Stomach (tissue), 9 donors: ENCODE data around the gene SPAG17. TPM values are rescaled to one million over a fixed set of nuclear protein-coding genes. Genes with fewer than 3 reads are reported as not detected.

Experiments
- DNase-seq, 2 donors: peaks; one replicate each; pipeline versions ENCODE4 v3.0.0 to v3.0.0-alpha.2; 2013 to 2019
- H3K27ac ChIP-seq, 5 donors: fragments of 200-600 bp in 4 of 5; sonication (generic) in 4 of 5; one replicate each; pipeline ENCODE4 v1.5.1; 2013 to 2019; ENCODE audit warnings: mild to moderate bottlenecking in 1 of 5, moderate library complexity in 1 of 5
- H3K27me3 ChIP-seq, 3 donors: fragments of 200-600 bp; sonication (generic); one replicate each; pipeline ENCODE4 v1.5.1; 2017 to 2019; ENCODE audit warnings: mixed run types in 1 of 3
- H3K36me3 ChIP-seq, 4 donors: fragments of 200-600 bp; sonication (generic); 1 replicate in 3 of 4; 2 replicates in 1 of 4; pipeline ENCODE4 v1.5.1; 2016 to 2019
- H3K4me1 ChIP-seq, 4 donors: fragments of 200-600 bp; sonication (generic); one replicate each; pipeline ENCODE4 v1.5.1; 2016 to 2019
- H3K4me3 ChIP-seq, 4 donors: fragments of 200-600 bp; sonication (generic) in 3 of 4; one replicate each; pipeline ENCODE4 v1.5.1; 2016 to 2019; ENCODE audit warnings: mild to moderate bottlenecking in 1 of 4
- H3K9me3 ChIP-seq, 4 donors: fragments of 200-600 bp; sonication (generic); one replicate each; pipeline ENCODE4 v1.5.1; 2016 to 2019
- CTCF ChIP-seq, 7 experiments: fragments of 450-650 bp in 4 of 7; fragments of 200-600 bp in 3 of 7; sonication (generic) in 3 of 7; IDR thresholded peaks; one replicate each; pipeline ENCODE4 v1.5.1; 2016 to 2019; ENCODE audit warnings: antibody characterized with exemption in 7 of 7, control low read depth in 2 of 7, mild to moderate bottlenecking in 1 of 7
- EP300 ChIP-seq: sonication (generic); formaldehyde crosslinking; IDR thresholded peaks from one replicate; pipeline ENCODE4 v1.6.1; 2017; ENCODE audit warnings: antibody characterized with exemption
- POLR2A ChIP-seq, 4 donors: fragments of 450-650 bp; IDR thresholded peaks; one replicate each; pipeline ENCODE4 v1.6.1; 2016; ENCODE audit warnings: antibody characterized with exemption in 4 of 4, control low read depth in 2 of 4, mild to moderate bottlenecking in 1 of 4, moderate library complexity in 1 of 4
- POLR2AphosphoS5 ChIP-seq, 3 donors: sonication (generic); formaldehyde crosslinking; IDR thresholded peaks; one replicate each; pipeline ENCODE4 v1.6.1; 2016; ENCODE audit warnings: antibody characterized with exemption in 3 of 3
- WGBS, 5 donors: extraction: QIAGEN DNeasy Blood & Tissue Kit in 3 of 5; methylation state at CpG; one replicate each; pipeline versions ENCODE4 v1.1.5 to v1.1.7; 2013 to 2018; 5-methylcytosine and 5-hydroxymethylcytosine counted together
- intact Hi-C: fragments of 100-400 bp; cut with DNase I; formaldehyde crosslinking; loops from one replicate; pipeline ENCODE4 v1.15.1; 2023; ENCODE audit warnings: low total_unique reads
- polyA plus RNA-seq, 3 donors: library from polyadenylated mRNA; stranded (reverse); fragments of 200-250 nt; gene quantifications; one replicate each; pipeline ENCODE4 v1.2.3, GENCODE V29; 2013
- total RNA-seq, 5 donors: library from RNA; depleted of rRNA; stranded (reverse); fragments of >200 nt; gene quantifications; one replicate each; pipeline versions ENCODE4 v1.1.0 to v1.2.3, GENCODE V29; 2014 to 2016
- donor health status: healthy with polysubstance abuse.
- donor health status: Bipolar disorder and iron deficiency.
- donor health status: healthy.

The SPAG17 gene
- total and polyA plus RNA-seq, 8 donors, result under 0.01 to 8.9 (median 5.0) TPM; not detected in 5

- no peaks in the 10 kb centered on the region for H3K36me3 ChIP-seq
- WGBS, 5 donors, result 90 to 100% (median 97%) methylated on average over 1 to 3 of the region's 3 CpGs
- TF ChIP-seq POLR2A (IDR thresholded peaks at IDR 0.05) (no peak), POLR2AphosphoS5 (IDR thresholded peaks at IDR 0.05) (no peak), EP300 (no peak), CTCF (IDR thresholded peaks at IDR 0.05) (no peak)
- no peak for DNase-seq
- H3K4me1 ChIP-seq, result no peaks in the 10 kb centered on the region
- H3K4me3 ChIP-seq, result no peak overlapping the region
- intact Hi-C loops, result no loop called here
- no peaks in the 10 kb centered on the region for H3K27me3 ChIP-seq
- no peaks in the 10 kb centered on the region for H3K9me3 ChIP-seq
- no peak overlapping the region for H3K27ac ChIP-seq
Measured at GRCh38 chr1:118047006-118047649, 137.9 kb downstream of the SPAG17 start.

- intact Hi-C loops, result no loop called here
- H3K27ac ChIP-seq, result no peak overlapping the region
- DNase-seq, result no peak
Measured at GRCh38 chr1:118043624-118044023, 141.4 kb downstream of the SPAG17 start.

DNA sequence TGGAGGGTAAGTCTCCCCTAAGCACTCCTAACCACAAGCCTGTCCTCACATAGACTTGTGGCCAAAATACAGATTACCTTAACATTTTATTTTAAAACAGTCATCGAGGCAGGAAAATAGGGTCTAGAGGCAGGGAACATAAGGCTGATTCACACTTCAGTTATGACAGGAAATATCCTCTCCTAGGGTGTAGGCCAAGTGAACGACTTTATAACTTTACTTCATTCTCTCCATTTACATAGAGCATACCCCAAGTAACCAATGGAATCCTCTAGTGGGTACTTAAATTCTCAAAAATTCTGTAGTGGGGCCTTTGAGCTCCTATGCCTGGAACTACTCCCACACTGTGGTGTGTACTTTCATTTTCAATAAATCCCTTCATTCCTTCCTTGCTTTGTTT lies 142.5 kb downstream of the SPAG17 start:
- no peak overlapping the region for H3K27ac ChIP-seq
- no peak overlapping the region for H3K4me3 ChIP-seq
- 67 to 82% (median 73%) methylated on average over 2 of the region's 2 CpGs for WGBS, 5 donors
- intact Hi-C loops, result no loop called here
- no peaks in the 10 kb centered on the region for H3K9me3 ChIP-seq
- no peak for DNase-seq
- TF ChIP-seq POLR2AphosphoS5 (IDR thresholded peaks at IDR 0.05) (no peak), CTCF (IDR thresholded peaks at IDR 0.05) (no peak), EP300 (no peak), POLR2A (IDR thresholded peaks at IDR 0.05) (no peak)
- H3K36me3 ChIP-seq, result no peaks in the 10 kb centered on the region
- no peaks in the 10 kb centered on the region for H3K27me3 ChIP-seq
- no peaks in the 10 kb centered on the region for H3K4me1 ChIP-seq

More at GRCh38 chr1:118043624-118044023, 141.4 kb downstream of the SPAG17 start:
- H3K27me3 ChIP-seq, result no peaks in the 10 kb centered on the region
- no peaks in the 10 kb centered on the region for H3K9me3 ChIP-seq
- TF ChIP-seq POLR2AphosphoS5 (IDR thresholded peaks at IDR 0.05) (no peak), POLR2A (IDR thresholded peaks at IDR 0.05) (no peak), CTCF (IDR thresholded peaks at IDR 0.05) (no peak), EP300 (no peak)
- 68 to 81% (median 73%) methylated on average over 1 of the region's 1 CpG for WGBS, 5 donors
- no peaks in the 10 kb centered on the region for H3K4me1 ChIP-seq
- no peaks in the 10 kb centered on the region for H3K36me3 ChIP-seq
- no peak overlapping the region for H3K4me3 ChIP-seq

GRCh38 chr1:118039170-118039569 lies 145.9 kb downstream of the SPAG17 start:
- no peaks in the 10 kb centered on the region for H3K27me3 ChIP-seq
- H3K9me3 ChIP-seq, result no peaks in the 10 kb centered on the region
- no peaks in the 10 kb centered on the region for H3K36me3 ChIP-seq
- DNase-seq, result no peak
- 48 to 61% (median 55%) methylated on average over 3 of the region's 3 CpGs for WGBS, 5 donors
- H3K27ac ChIP-seq, result no peak overlapping the region
- intact Hi-C loops, result no loop called here
- TF ChIP-seq POLR2A (IDR thresholded peaks at IDR 0.05) (no peak), POLR2AphosphoS5 (IDR thresholded peaks at IDR 0.05) (no peak), EP300 (no peak), CTCF (IDR thresholded peaks at IDR 0.05) (no peak)
- H3K4me1 ChIP-seq, result no peaks in the 10 kb centered on the region
- H3K4me3 ChIP-seq, result no peak overlapping the region
